Measurements from ENCODE around the gene NFIX.

The NFIX gene

DNA sequence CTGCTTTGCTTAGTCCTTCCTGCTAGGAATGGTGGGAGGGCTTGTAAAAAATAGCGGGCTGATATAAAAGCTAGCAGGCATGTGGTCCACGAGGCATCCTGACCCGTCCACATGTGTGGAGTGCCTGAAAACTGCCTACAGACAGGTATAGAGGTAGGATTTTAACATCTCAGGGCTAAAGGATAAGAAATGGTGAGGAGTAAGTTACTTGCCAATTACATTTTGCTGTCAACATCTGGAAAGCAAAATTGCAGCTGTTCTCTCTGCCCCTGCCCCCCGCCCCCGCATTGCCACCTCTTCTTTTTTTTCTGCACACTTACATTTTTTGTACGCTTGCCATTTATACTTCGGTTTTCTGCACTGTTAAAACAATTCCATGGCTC is 21.0 kb downstream of the NFIX start:
- H3K36me3 ChIP-seq (ENCODE audit: control insufficient read depth, insufficient read depth, low read length), result no peaks in the 10 kb centered on the region
- H3K27me3 ChIP-seq (ENCODE audit: control insufficient read depth, insufficient read depth, low read length), result no peaks in the 10 kb centered on the region
- H3K27ac ChIP-seq (ENCODE audit: low read depth, low read length), result peak overlapping the region; percentile 98
- H3K9ac ChIP-seq (ENCODE audit: low read length), result no peak overlapping the region
- peaks cover 71% of the 10 kb centered on the region for H3K4me1 ChIP-seq (ENCODE audit: control insufficient read depth, insufficient read depth, low read length)
- peak overlapping the region; percentile 25 for H3K4me3 ChIP-seq (ENCODE audit: low read length)

- Histone ChIP-seq H3K27ac (ENCODE audit: low read depth, low read length) (peak overlapping the region; percentile 98), H3K4me1 (ENCODE audit: control insufficient read depth, insufficient read depth, low read length) (peaks cover 77% of the 10 kb centered on the region), H3K4me3 (ENCODE audit: low read length) (peak overlapping the region; percentile 25), H3K36me3 (ENCODE audit: control insufficient read depth, insufficient read depth, low read length) (no peaks in the 10 kb centered on the region), H3K9ac (ENCODE audit: low read length) (no peak overlapping the region), H3K27me3 (ENCODE audit: control insufficient read depth, insufficient read depth, low read length) (no peaks in the 10 kb centered on the region)
Measured at GRCh38 chr19:13016628-13017305, 21.5 kb downstream of the NFIX start.

- peak overlapping the region; percentile 98 for H3K27ac ChIP-seq (ENCODE audit: low read depth, low read length)
- H3K9ac ChIP-seq (ENCODE audit: low read length), result peak overlapping the region; percentile 27
- peak overlapping the region; percentile 25 for H3K4me3 ChIP-seq (ENCODE audit: low read length)
- no peaks in the 10 kb centered on the region for H3K36me3 ChIP-seq (ENCODE audit: control insufficient read depth, insufficient read depth, low read length)
- no peaks in the 10 kb centered on the region for H3K27me3 ChIP-seq (ENCODE audit: control insufficient read depth, insufficient read depth, low read length)
- H3K4me1 ChIP-seq (ENCODE audit: control insufficient read depth, insufficient read depth, low read length), result peaks cover 82% of the 10 kb centered on the region
Measured at GRCh38 chr19:13017306-13018034, 22.2 kb downstream of the NFIX start.

- Histone ChIP-seq H3K4me1 (ENCODE audit: control insufficient read depth, insufficient read depth, low read length) (peaks cover 77% of the 10 kb centered on the region), H3K27ac (ENCODE audit: low read depth, low read length) (peak overlapping the region; percentile 98), H3K4me3 (ENCODE audit: low read length) (peak overlapping the region; percentile 31), H3K27me3 (ENCODE audit: control insufficient read depth, insufficient read depth, low read length) (no peaks in the 10 kb centered on the region), H3K9ac (ENCODE audit: low read length) (peak overlapping the region; percentile 17), H3K36me3 (ENCODE audit: control insufficient read depth, insufficient read depth, low read length) (no peaks in the 10 kb centered on the region)
Measured at GRCh38 chr19:13018035-13018914, 23.0 kb downstream of the NFIX start.

- H3K9ac ChIP-seq (ENCODE audit: low read length), result no peak overlapping the region
- no peaks in the 10 kb centered on the region for H3K36me3 ChIP-seq (ENCODE audit: control insufficient read depth, insufficient read depth, low read length)
- peak overlapping the region; percentile 98 for H3K27ac ChIP-seq (ENCODE audit: low read depth, low read length)
- H3K4me1 ChIP-seq (ENCODE audit: control insufficient read depth, insufficient read depth, low read length), result peaks cover 71% of the 10 kb centered on the region
- H3K4me3 ChIP-seq (ENCODE audit: low read length), result no peak overlapping the region
- H3K27me3 ChIP-seq (ENCODE audit: control insufficient read depth, insufficient read depth, low read length), result no peaks in the 10 kb centered on the region
Measured at GRCh38 chr19:13019332-13019731, 24.1 kb downstream of the NFIX start.

- H3K27me3 ChIP-seq (ENCODE audit: control insufficient read depth, insufficient read depth, low read length), result no peaks in the 10 kb centered on the region
- H3K4me3 ChIP-seq (ENCODE audit: low read length), result no peak overlapping the region
- H3K36me3 ChIP-seq (ENCODE audit: control insufficient read depth, insufficient read depth, low read length), result no peaks in the 10 kb centered on the region
- peaks cover 71% of the 10 kb centered on the region for H3K4me1 ChIP-seq (ENCODE audit: control insufficient read depth, insufficient read depth, low read length)
- H3K9ac ChIP-seq (ENCODE audit: low read length), result no peak overlapping the region
- H3K27ac ChIP-seq (ENCODE audit: low read depth, low read length), result peak overlapping the region; percentile 98
Measured at GRCh38 chr19:13020002-13020414, 24.7 kb downstream of the NFIX start.

DNA sequence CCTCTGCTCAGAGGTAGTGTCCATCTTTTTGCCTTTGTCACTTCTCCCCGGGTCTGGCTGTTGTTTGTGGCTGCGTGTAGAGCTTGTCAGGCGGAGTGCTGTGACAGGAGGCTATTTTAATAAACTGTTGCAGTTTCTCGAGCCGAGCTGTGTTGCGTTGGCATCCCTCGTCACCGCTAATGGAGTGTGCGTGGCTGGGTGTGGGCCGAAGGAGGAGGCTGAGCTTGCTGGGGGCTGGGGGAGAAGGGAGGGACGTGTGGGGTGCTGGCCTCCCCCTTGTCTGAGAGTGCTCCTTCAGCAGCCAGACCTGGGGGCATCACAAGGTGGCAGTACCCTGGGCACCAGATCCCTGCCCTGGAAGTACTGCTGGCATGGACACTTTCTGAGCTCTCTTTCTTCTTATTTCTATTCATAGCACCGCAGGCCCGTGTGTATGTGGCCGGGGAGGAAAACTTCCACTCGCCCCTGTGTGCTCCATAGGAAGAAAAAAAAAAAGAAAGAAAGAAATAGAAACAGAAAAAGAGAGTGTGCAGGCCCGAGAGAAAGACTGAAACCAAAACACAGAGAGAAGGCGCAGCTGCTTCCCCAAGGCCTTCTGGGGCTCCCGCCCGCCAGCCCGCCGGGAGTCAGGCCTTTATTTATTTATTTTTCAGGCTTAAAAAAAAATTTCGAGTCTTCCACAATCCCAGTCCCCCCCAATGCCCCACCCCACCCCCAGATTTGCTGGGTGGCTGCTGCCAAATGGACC is 27.0 kb downstream of the NFIX start:
- H3K9ac ChIP-seq (ENCODE audit: low read length), result peak overlapping the region; percentile 73
- H3K4me3 ChIP-seq (ENCODE audit: low read length), result peak overlapping the region; percentile 61
- H3K4me1 ChIP-seq (ENCODE audit: control insufficient read depth, insufficient read depth, low read length), result peaks cover 79% of the 10 kb centered on the region

GRCh38 chr19:13022859-13023636 is 27.8 kb downstream of the NFIX start:
- no peaks in the 10 kb centered on the region for H3K27me3 ChIP-seq (ENCODE audit: control insufficient read depth, insufficient read depth, low read length)
- peak overlapping the region; percentile 61 for H3K4me3 ChIP-seq (ENCODE audit: low read length)
- no peaks in the 10 kb centered on the region for H3K36me3 ChIP-seq (ENCODE audit: control insufficient read depth, insufficient read depth, low read length)
- no peak overlapping the region for H3K9ac ChIP-seq (ENCODE audit: low read length)
- H3K27ac ChIP-seq (ENCODE audit: low read depth, low read length), result peak overlapping the region; percentile 98
- H3K4me1 ChIP-seq (ENCODE audit: control insufficient read depth, insufficient read depth, low read length), result peaks cover 78% of the 10 kb centered on the region

More for the DNA sequence above, 27.0 kb downstream of the NFIX start:
- H3K36me3 ChIP-seq (ENCODE audit: control insufficient read depth, insufficient read depth, low read length), result no peaks in the 10 kb centered on the region
- peak overlapping the region; percentile 98 for H3K27ac ChIP-seq (ENCODE audit: low read depth, low read length)
- no peaks in the 10 kb centered on the region for H3K27me3 ChIP-seq (ENCODE audit: control insufficient read depth, insufficient read depth, low read length)

DNA sequence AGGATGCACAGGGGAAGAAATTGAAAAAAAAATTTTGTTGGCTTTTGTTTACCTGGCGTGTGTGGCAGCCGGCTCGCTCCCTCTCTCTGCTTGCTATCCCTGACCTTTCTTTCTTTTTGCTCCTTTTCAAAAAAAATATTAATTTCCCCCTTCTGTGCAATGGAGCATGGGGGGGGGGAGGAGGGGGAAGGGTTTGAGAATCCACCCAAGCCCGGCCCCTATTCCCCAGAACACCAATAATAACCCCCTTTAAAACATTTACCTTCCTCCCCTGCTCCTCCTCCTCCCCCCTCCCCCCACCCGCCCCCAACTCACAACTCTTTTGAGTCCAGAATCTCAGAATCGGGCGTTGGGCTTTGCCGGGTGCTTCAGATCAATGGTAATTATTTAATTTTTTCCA is 28.4 kb downstream of the NFIX start:
- Histone ChIP-seq H3K9ac (ENCODE audit: low read length) (no peak overlapping the region), H3K4me1 (ENCODE audit: control insufficient read depth, insufficient read depth, low read length) (peaks cover 73% of the 10 kb centered on the region), H3K27me3 (ENCODE audit: control insufficient read depth, insufficient read depth, low read length) (no peaks in the 10 kb centered on the region), H3K36me3 (ENCODE audit: control insufficient read depth, insufficient read depth, low read length) (no peaks in the 10 kb centered on the region), H3K27ac (ENCODE audit: low read depth, low read length) (peak overlapping the region; percentile 98), H3K4me3 (ENCODE audit: low read length) (peak overlapping the region; percentile 61)

DNA sequence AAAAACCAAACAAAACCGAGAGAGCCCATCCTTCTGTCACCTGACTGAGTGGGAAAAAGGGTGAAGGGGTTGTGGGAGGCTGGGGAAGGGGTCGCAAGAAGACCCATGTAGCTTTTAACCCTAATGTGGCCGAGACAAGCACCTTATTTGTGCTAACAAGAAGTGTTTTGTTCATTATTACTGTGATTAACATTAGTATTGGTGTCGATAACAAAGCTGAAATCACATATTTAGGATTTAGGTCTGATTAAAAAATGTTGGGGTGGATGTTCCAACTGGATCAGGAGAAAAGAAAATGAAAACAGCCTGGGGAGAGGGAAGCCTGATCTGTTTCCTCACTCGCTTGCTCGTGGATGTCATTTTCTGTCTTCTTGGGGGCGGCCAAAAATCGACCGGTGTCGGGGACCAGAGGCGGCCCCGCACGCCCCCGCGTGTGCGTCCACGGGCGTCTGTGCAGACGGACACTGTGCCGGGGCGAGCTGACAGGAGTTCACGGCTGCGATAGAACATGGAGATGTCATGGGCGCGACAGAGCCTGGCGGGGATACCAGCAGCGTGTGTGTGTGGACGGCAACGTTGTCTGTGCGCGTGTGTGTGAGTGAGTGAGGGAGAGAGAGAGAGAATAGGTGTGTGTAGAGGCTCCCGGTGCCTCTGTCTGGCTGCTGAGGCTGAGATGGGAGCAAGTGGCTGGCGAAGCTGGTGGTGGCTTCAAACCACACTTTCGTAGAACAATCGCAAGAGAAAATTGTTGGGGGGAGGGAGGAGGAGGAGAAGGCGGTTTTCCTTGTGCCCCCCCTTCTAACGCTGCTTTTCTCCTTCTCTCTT is 29.1 kb downstream of the NFIX start:
- peak overlapping the region; percentile 76 for H3K27ac ChIP-seq (ENCODE audit: low read depth, low read length)
- H3K4me1 ChIP-seq (ENCODE audit: control insufficient read depth, insufficient read depth, low read length), result peaks cover 66% of the 10 kb centered on the region
- H3K36me3 ChIP-seq (ENCODE audit: control insufficient read depth, insufficient read depth, low read length), result no peaks in the 10 kb centered on the region
- H3K9ac ChIP-seq (ENCODE audit: low read length), result peak overlapping the region; percentile 65
- no peaks in the 10 kb centered on the region for H3K27me3 ChIP-seq (ENCODE audit: control insufficient read depth, insufficient read depth, low read length)
- peak overlapping the region; percentile 77 for H3K4me3 ChIP-seq (ENCODE audit: low read length)
